A673 (cell line): ENCODE results near the gene CAMK1D.

Experiments used
- CTCF ChIP-seq: fragments of 300-800, 200-600 bp; sonication (generic); conservative IDR thresholded peaks from 2 replicates; pipeline ENCODE4 v1.5.1; 2017; ENCODE audit warnings: low read depth, mild to moderate bottlenecking, antibody characterized with exemption, low read length, moderate library complexity, mixed read lengths
- EZH2 ChIP-seq: fragments of 200-600 bp; sonication (generic); IDR thresholded peaks from 2 replicates; pipeline ENCODE4 v1.6.1; 2017; ENCODE audit warnings: borderline replicate concordance, low read depth, mild to moderate bottlenecking, mixed read lengths, antibody characterized with exemption, low read length; ENCODE audit not compliant: poor library complexity, severe bottlenecking

GRCh38 chr10:12684784-12685183, 335.4 kb downstream of the CAMK1D start:
- no peak for TF ChIP-seq CTCF
- no peak for TF ChIP-seq EZH2
